WTC11 (cell line): ENCODE data around the gene SLC13A3. TPM values are rescaled to one million over a fixed set of nuclear protein-coding genes. Genes with fewer than 3 reads are reported as not detected.

Experiments
- ATAC-seq: fragments of 200-7000 bp; cut with Tn5 transposase; 2 replicates; pipeline ENCODE4 v1.10.0; 2021; ENCODE audit warnings: mild to moderate bottlenecking, moderate library complexity
- CTCF ChIA-PET: fragments of 300-600 bp; sonication (Branson Sonifier 250); formaldehyde crosslinking; loops from one replicate; lab custom pipeline; 2021; ENCODE audit warnings: antibody characterized with exemption; lab: Charles Lee
- POLR2A ChIA-PET: fragments of 350-600 bp; sonication (Branson Sonifier 250); formaldehyde crosslinking; loops from one replicate; lab custom pipeline; 2021; ENCODE audit warnings: antibody characterized with exemption; lab: Charles Lee
- DNase-seq: peaks from one replicate; pipeline ENCODE4 v3.0.0; 2021; ENCODE audit warnings: low spot score
- H3K27ac Mint-ChIP-seq: 2 replicates; pipeline ENCODE4 v1.8.0; 2021; ENCODE audit warnings: mixed read lengths
- H3K27me3 Mint-ChIP-seq: 2 replicates; pipeline ENCODE4 v1.8.0; 2021; ENCODE audit warnings: low read depth, mild to moderate bottlenecking, moderate library complexity, mixed read lengths
- H3K36me3 Mint-ChIP-seq: 2 replicates; pipeline ENCODE4 v1.8.0; 2021; ENCODE audit warnings: mixed read lengths
- H3K4me1 Mint-ChIP-seq: 2 replicates; pipeline ENCODE4 v1.8.0; 2022; ENCODE audit warnings: mixed read lengths
- H3K4me3 Mint-ChIP-seq: 2 replicates; pipeline ENCODE4 v1.8.0; 2021; ENCODE audit warnings: mild to moderate bottlenecking, moderate library complexity, mixed read lengths
- H3K9me3 Mint-ChIP-seq: 2 replicates; pipeline ENCODE4 v1.8.0; 2021; ENCODE audit warnings: mixed read lengths
- AR ChIP-seq: fragments of 250-450 bp; sonication (Bioruptor Pico); IDR thresholded peaks from 2 replicates; pipeline ENCODE4 v1.9.0; 2021; ENCODE audit warnings: mild to moderate bottlenecking
- ARID4B ChIP-seq: sonication (generic); formaldehyde crosslinking; IDR thresholded peaks from 2 replicates; pipeline ENCODE4 v1.8.0; 2023; ENCODE audit warnings: missing genetic modification reagents, mild to moderate bottlenecking, borderline replicate concordance
- EMX1 ChIP-seq: fragments of 250-450 bp; sonication (Bioruptor Pico); IDR thresholded peaks from 2 replicates; pipeline ENCODE4 v1.8.0; 2021; ENCODE audit warnings: mild to moderate bottlenecking
- FOXK1 ChIP-seq: sonication (generic); formaldehyde crosslinking; IDR thresholded peaks from 2 replicates; pipeline ENCODE4 v1.8.0; 2022; ENCODE audit warnings: mild to moderate bottlenecking, moderate library complexity, missing genetic modification reagents
- GTF2I ChIP-seq: fragments of 250-450 bp; sonication (Bioruptor Pico); conservative IDR thresholded peaks from 2 replicates; pipeline ENCODE4 v1.4.0; 2021; ENCODE audit warnings: mild to moderate bottlenecking
- HMGXB4 ChIP-seq: sonication (generic); formaldehyde crosslinking; IDR thresholded peaks from 2 replicates; pipeline ENCODE4 v1.8.1; 2023; ENCODE audit warnings: mild to moderate bottlenecking, moderate library complexity, missing genetic modification reagents
- IRF2 ChIP-seq: sonication (generic); formaldehyde crosslinking; IDR thresholded peaks from 2 replicates; pipeline ENCODE4 v1.8.0; 2022; ENCODE audit warnings: low read depth, missing genetic modification reagents, borderline replicate concordance
- KAT7 ChIP-seq: sonication (generic); formaldehyde crosslinking; IDR thresholded peaks from 2 replicates; pipeline ENCODE4 v1.8.1; 2023; ENCODE audit warnings: missing genetic modification reagents, mild to moderate bottlenecking, borderline replicate concordance
- MLX ChIP-seq: sonication (generic); formaldehyde crosslinking; IDR thresholded peaks from 2 replicates; pipeline ENCODE4 v1.8.1; 2023; ENCODE audit warnings: mild to moderate bottlenecking, missing genetic modification reagents, moderate library complexity
- NFATC4 ChIP-seq: fragments of 250-450 bp; sonication (Bioruptor Pico); IDR thresholded peaks from 2 replicates; pipeline ENCODE4 v1.9.0; 2021; ENCODE audit warnings: mild to moderate bottlenecking
- NFE2L1 ChIP-seq: sonication (generic); formaldehyde crosslinking; IDR thresholded peaks from 2 replicates; pipeline ENCODE4 v1.8.1; 2023; ENCODE audit warnings: missing genetic modification reagents
- NR3C1 ChIP-seq: sonication (generic); formaldehyde crosslinking; conservative IDR thresholded peaks from 2 replicates; pipeline ENCODE4 v1.8.1; 2023; ENCODE audit warnings: low read depth, mild to moderate bottlenecking, missing genetic modification reagents
- PRRX2 ChIP-seq: fragments of 250-450 bp; sonication (Bioruptor Pico); IDR thresholded peaks from 2 replicates; pipeline ENCODE4 v1.8.0; 2021; ENCODE audit warnings: mild to moderate bottlenecking
- RELA ChIP-seq: sonication (generic); formaldehyde crosslinking; IDR thresholded peaks from 2 replicates; pipeline ENCODE4 v1.8.1; 2022; ENCODE audit warnings: missing genetic modification reagents, mild to moderate bottlenecking, borderline replicate concordance
- ZNF121 ChIP-seq: sonication (generic); formaldehyde crosslinking; IDR thresholded peaks from 2 replicates; pipeline ENCODE4 v1.8.0; 2023; ENCODE audit warnings: missing genetic modification reagents
- ZNF138 ChIP-seq: sonication (generic); formaldehyde crosslinking; conservative IDR thresholded peaks from 2 replicates; pipeline ENCODE4 v1.8.1; 2022; ENCODE audit warnings: mild to moderate bottlenecking, moderate library complexity, missing genetic modification reagents
- total RNA-seq: library from RNA; stranded (reverse); gene quantifications from 3 replicates; pipeline ENCODE4 v1.2.3, GENCODE V29; 2021
- TF ChIP-seq, protein P1 (sequence below): sonication (generic); formaldehyde crosslinking; IDR thresholded peaks from 2 replicates; pipeline ENCODE4 v1.8.0; 2022; ENCODE audit warnings: mild to moderate bottlenecking, missing genetic modification reagents

SLC13A3 gene
- total RNA-seq, 1 experiment from 2014 or later, result 10.6 TPM

- ATAC-seq (no peak), DNase-seq (no peak)
- POLR2A ChIA-PET, result no interaction called here
- Mint-ChIP-seq H3K27ac (no peak overlapping the region), H3K9me3 (peaks cover 4% of the 10 kb centered on the region; the same call in 1 of the 2 replicates), H3K4me3 (peak overlapping the region; percentile 72), H3K27me3 (peaks cover 32% of the 10 kb centered on the region), H3K36me3 (0 out of 2 replicates have a peak, but pooled peaks cover 3% of the 10 kb centered on the region), H3K4me1 (peaks cover 10% of the 10 kb centered on the region)
- CTCF ChIA-PET, result interaction anchor here (0.6 to 2.0 kb wide), 5 partner anchors 18 to 112 kb away, joined by 3 to 6 read pairs (median 4); no protein-coding TSS in a partner anchor
- TF ChIP-seq GTF2I (0 out of 2 replicates have a peak, but pooled peaks have one; percentile 6), IRF2 (CRISPR knock-in tag) (no peak), ZNF121 (CRISPR knock-in tag) (peak; percentile 56; the same call in 1 of the 2 replicates)
Measured at GRCh38 chr20:46650575-46651090, 626 bp downstream of the SLC13A3 start.

DNA sequence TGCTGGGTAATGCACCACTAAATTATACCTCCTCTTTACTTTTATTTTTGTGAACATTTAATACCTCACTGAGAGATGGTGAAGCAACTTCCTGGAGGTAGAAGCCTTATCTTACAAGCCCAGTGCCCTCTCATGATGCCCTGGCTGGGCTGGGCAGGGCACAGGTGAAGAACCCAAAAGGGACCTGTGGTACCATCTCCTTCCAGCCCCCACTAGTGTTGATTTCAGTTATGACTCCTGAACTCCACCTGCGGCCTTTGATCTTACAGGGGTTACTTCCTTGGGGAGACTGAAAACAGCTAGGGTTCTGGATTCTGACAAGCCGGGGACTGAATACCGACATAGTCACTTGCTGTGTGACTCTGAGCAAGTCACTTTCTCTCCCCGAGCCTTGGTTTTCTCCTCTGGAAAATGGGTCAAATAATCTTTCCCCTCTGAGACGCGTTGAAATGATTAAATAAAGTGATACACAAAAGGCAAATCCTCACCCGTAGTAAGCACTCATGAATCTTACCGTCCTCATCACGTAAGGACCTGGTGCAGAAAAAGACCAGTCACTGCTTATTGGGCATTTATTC lies 1.2 kb downstream of the SLC13A3 start:
- peaks cover 32% of the 10 kb centered on the region for H3K27me3 Mint-ChIP-seq
- H3K27ac Mint-ChIP-seq, result no peak overlapping the region
- H3K9me3 Mint-ChIP-seq, result peaks cover 4% of the 10 kb centered on the region; the same call in 1 of the 2 replicates
- peaks cover 10% of the 10 kb centered on the region for H3K4me1 Mint-ChIP-seq
- H3K4me3 Mint-ChIP-seq, result no peak overlapping the region
- ChIA-PET CTCF (interaction anchor here (0.6 to 2.0 kb wide), 11 partner anchors 10 to 111 kb away, joined by 3 to 7 read pairs (median 4); no protein-coding TSS in a partner anchor), POLR2A (no interaction called here)
- H3K36me3 Mint-ChIP-seq, result 0 out of 2 replicates have a peak, but pooled peaks cover 3% of the 10 kb centered on the region
- ATAC-seq, result no peak
- TF ChIP-seq EMX1 (CRISPR knock-in tag) (no peak), ARID4B (CRISPR knock-in tag) (no peak), PRRX2 (CRISPR knock-in tag) (no peak), HMGXB4 (CRISPR knock-in tag) (no peak), KAT7 (CRISPR knock-in tag) (no peak), ZNF138 (CRISPR knock-in tag) (no peak), NFATC4 (CRISPR knock-in tag) (no peak), RELA (CRISPR knock-in tag) (no peak), NR3C1 (CRISPR knock-in tag) (no peak), FOXK1 (CRISPR knock-in tag) (no peak), AR (CRISPR knock-in tag) (no peak), MLX (CRISPR knock-in tag) (no peak), ZNF121 (CRISPR knock-in tag) (no peak), IRF2 (CRISPR knock-in tag) (no peak), GTF2I (no peak), NFE2L1 (CRISPR knock-in tag) (no peak)
- TF ChIP-seq, protein P1, sequence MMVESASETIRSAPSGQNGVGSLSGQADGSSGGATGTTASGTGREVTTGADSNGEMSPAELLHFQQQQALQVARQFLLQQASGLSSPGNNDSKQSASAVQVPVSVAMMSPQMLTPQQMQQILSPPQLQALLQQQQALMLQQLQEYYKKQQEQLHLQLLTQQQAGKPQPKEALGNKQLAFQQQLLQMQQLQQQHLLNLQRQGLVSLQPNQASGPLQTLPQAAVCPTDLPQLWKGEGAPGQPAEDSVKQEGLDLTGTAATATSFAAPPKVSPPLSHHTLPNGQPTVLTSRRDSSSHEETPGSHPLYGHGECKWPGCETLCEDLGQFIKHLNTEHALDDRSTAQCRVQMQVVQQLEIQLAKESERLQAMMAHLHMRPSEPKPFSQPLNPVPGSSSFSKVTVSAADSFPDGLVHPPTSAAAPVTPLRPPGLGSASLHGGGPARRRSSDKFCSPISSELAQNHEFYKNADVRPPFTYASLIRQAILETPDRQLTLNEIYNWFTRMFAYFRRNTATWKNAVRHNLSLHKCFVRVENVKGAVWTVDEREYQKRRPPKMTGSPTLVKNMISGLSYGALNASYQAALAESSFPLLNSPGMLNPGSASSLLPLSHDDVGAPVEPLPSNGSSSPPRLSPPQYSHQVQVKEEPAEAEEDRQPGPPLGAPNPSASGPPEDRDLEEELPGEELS (CRISPR knock-in tag), result no peak
- no peak for DNase-seq
